H1 (cell line): ENCODE data around the gene DUSP10. TPM values are rescaled to one million over a fixed set of nuclear protein-coding genes. Genes with fewer than 3 reads are reported as not detected.

Experiments used
- CTCF ChIA-PET: fragments of 300-600 bp; sonication (Branson Sonifier 250); formaldehyde crosslinking; loops from one replicate; lab custom pipeline; 2021; ENCODE audit not compliant: partially characterized antibody; lab: Charles Lee
- POLR2A ChIA-PET: fragments of 300-600 bp; sonication (Branson Sonifier 250); formaldehyde crosslinking; loops from one replicate; lab custom pipeline; 2021; ENCODE audit warnings: inconsistent platforms; ENCODE audit not compliant: partially characterized antibody; lab: Charles Lee
- DNase-seq, 2 experiments: peaks; one replicate each; pipeline versions ENCODE4 v3.0.0 to v3.0.0-alpha.2; 2010 to 2022; ENCODE audit warnings: low spot score in 2 of 2, low read depth in 1 of 2, mixed read lengths in 1 of 2
- FAIRE-seq: peaks from 2 replicates; lab custom pipeline; 2011; peaks lifted over from hg19 to GRCh38; lab: Jason Lieb, UNC
- H2AFZ ChIP-seq: 2 replicates; pipeline ENCODE4 v1.8.1; 2012; ENCODE audit warnings: low read length, inconsistent platforms
- H2AK5ac ChIP-seq: 2 replicates; pipeline ENCODE4 v1.6.1; 2013; ENCODE audit warnings: low read depth, low read length
- H2BK120ac ChIP-seq: replicated peaks from 2 replicates; pipeline ENCODE3; 2013; ENCODE audit warnings: low read depth, low read length, inconsistent platforms
- H2BK12ac ChIP-seq: 2 replicates; pipeline ENCODE4 v1.6.1; 2013; ENCODE audit warnings: low read depth, low read length
- H2BK15ac ChIP-seq: 2 replicates; pipeline ENCODE4 v1.6.1; 2013; ENCODE audit warnings: low read length
- H2BK20ac ChIP-seq: 2 replicates; pipeline ENCODE4 v1.6.1; 2013; ENCODE audit warnings: low read length
- H2BK5ac ChIP-seq: 2 replicates; pipeline ENCODE4 v1.6.1; 2013; ENCODE audit warnings: low read depth, low read length
- H3K14ac ChIP-seq: 2 replicates; pipeline ENCODE4 v1.6.1; 2013; ENCODE audit warnings: inconsistent platforms; ENCODE audit not compliant: insufficient read length
- H3K18ac ChIP-seq: 2 replicates; pipeline ENCODE4 v1.6.1; 2013; ENCODE audit warnings: low read length; ENCODE audit errors: extremely low read depth
- H3K23ac ChIP-seq: 2 replicates; pipeline ENCODE4 v1.6.1; 2013; ENCODE audit warnings: inconsistent platforms; ENCODE audit not compliant: insufficient read length
- H3K23me2 ChIP-seq: 2 replicates; pipeline ENCODE4 v1.6.1; 2013; ENCODE audit warnings: low read depth, low read length
- H3K27ac ChIP-seq: 2 replicates; pipeline ENCODE4 v1.6.1; 2011; ENCODE audit warnings: low read depth, low read length, inconsistent platforms
- H3K27me3 ChIP-seq, 4 experiments: replicated peaks in 1 of 4; 1 replicate in 1 of 4; 2 replicates in 3 of 4; pipeline versions ENCODE4 v1.6.1 to v1.8.1; 2011 to 2013; ENCODE audit warnings: low read length in 3 of 4, mild to moderate bottlenecking in 3 of 4, inconsistent platforms in 2 of 4, mixed read lengths in 2 of 4, moderate library complexity in 1 of 4; ENCODE audit not compliant: control insufficient read depth in 3 of 4, insufficient read depth in 3 of 4; ENCODE audit errors: extremely low read depth in 1 of 4
- H3K36me3 ChIP-seq, 4 experiments: 2 replicates each; pipeline versions ENCODE4 v1.6.1 to v1.8.1; 2011 to 2013; ENCODE audit warnings: mild to moderate bottlenecking in 4 of 4, low read length in 3 of 4, moderate library complexity in 2 of 4, control low read depth in 1 of 4, inconsistent platforms in 1 of 4; ENCODE audit not compliant: insufficient read depth in 4 of 4, control insufficient read depth in 2 of 4
- H3K4ac ChIP-seq: replicated peaks from 2 replicates; pipeline ENCODE3; 2013; ENCODE audit warnings: low read length, low read depth, mixed read lengths, inconsistent platforms; ENCODE audit not compliant: insufficient read length
- H3K4me1 ChIP-seq, 4 experiments: replicated peaks in 1 of 4; 1 replicate in 1 of 4; 2 replicates in 3 of 4; pipeline versions ENCODE4 v1.6.1 to v1.8.1; 2011 to 2013; ENCODE audit warnings: low read length in 3 of 4, inconsistent platforms in 2 of 4, mixed read lengths in 1 of 4; ENCODE audit not compliant: insufficient read depth in 4 of 4, control insufficient read depth in 3 of 4
- H3K4me2 ChIP-seq, 2 experiments: 2 replicates each; pipeline versions ENCODE4 v1.6.1 to v1.8.1; 2011 to 2013; ENCODE audit warnings: low read depth in 2 of 2, low read length in 2 of 2, control low read depth in 1 of 2, inconsistent platforms in 1 of 2, mild to moderate bottlenecking in 1 of 2; ENCODE audit not compliant: insufficient read depth in 1 of 2
- H3K4me3 ChIP-seq, 4 experiments: fragments of 200-600, 300-600 bp in 1 of 4; sonication (generic), shearing (Covaris generic), sonication (Bioruptor Twin) in 1 of 4; 2 replicates each; pipeline versions ENCODE4 v1.5.1 to v1.8.1; 2011 to 2016; ENCODE audit warnings: low read length in 4 of 4, low read depth in 3 of 4, control low read depth in 2 of 4, inconsistent platforms in 2 of 4, mild to moderate bottlenecking in 2 of 4, mixed read lengths in 1 of 4, moderate library complexity in 1 of 4; ENCODE audit not compliant: insufficient read depth in 2 of 4; ENCODE audit errors: extremely low read depth in 1 of 4
- H3K56ac ChIP-seq: replicated peaks from 2 replicates; pipeline ENCODE3; 2013; ENCODE audit warnings: low read depth, mild to moderate bottlenecking, mixed read lengths, low read length, inconsistent platforms; ENCODE audit not compliant: insufficient read length
- H3K79me1 ChIP-seq: 2 replicates; pipeline ENCODE4 v1.6.1; 2013; ENCODE audit warnings: low read depth, low read length, control low read depth
- H3K79me2 ChIP-seq, 2 experiments: 2 replicates each; pipeline versions ENCODE4 v1.6.1 to v1.8.1; 2012 to 2013; ENCODE audit warnings: low read length in 2 of 2, mild to moderate bottlenecking in 2 of 2, inconsistent platforms in 1 of 2; ENCODE audit not compliant: insufficient read depth in 2 of 2, control insufficient read depth in 1 of 2
- H3K9ac ChIP-seq, 4 experiments: replicated peaks in 1 of 4; 1 replicate in 1 of 4; 2 replicates in 3 of 4; pipeline versions ENCODE4 v1.6.1 to v1.8.1; 2011 to 2013; ENCODE audit warnings: low read depth in 3 of 4, low read length in 3 of 4, control low read depth in 2 of 4, mild to moderate bottlenecking in 2 of 4, moderate library complexity in 2 of 4, inconsistent platforms in 1 of 4; ENCODE audit errors: extremely low read depth in 1 of 4
- H3K9me3 ChIP-seq, 2 experiments: 2 replicates each; pipeline versions ENCODE4 v1.6.1 to v1.8.1; 2012 to 2013; ENCODE audit warnings: mild to moderate bottlenecking in 2 of 2, moderate library complexity in 2 of 2, control low read depth in 1 of 2, inconsistent platforms in 1 of 2, low read depth in 1 of 2, low read length in 1 of 2, mixed read lengths in 1 of 2; ENCODE audit not compliant: insufficient read depth in 2 of 2
- H4K20me1 ChIP-seq, 2 experiments: replicated peaks in 1 of 2; 2 replicates each; pipeline versions ENCODE3 to v1.8.1; 2011 to 2013; ENCODE audit warnings: inconsistent platforms in 2 of 2, low read length in 2 of 2, mild to moderate bottlenecking in 1 of 2; ENCODE audit not compliant: insufficient read depth in 2 of 2, control insufficient read depth in 1 of 2
- H4K5ac ChIP-seq: 2 replicates; pipeline ENCODE4 v1.6.1; 2013; ENCODE audit warnings: low read length, low read depth, mixed read lengths, inconsistent platforms; ENCODE audit not compliant: insufficient read length
- H4K8ac ChIP-seq: 2 replicates; pipeline ENCODE4 v1.8.0; 2013; ENCODE audit warnings: mild to moderate bottlenecking, moderate library complexity, low read length, inconsistent platforms; ENCODE audit not compliant: insufficient read depth; ENCODE audit errors: extremely low read depth
- H4K91ac ChIP-seq: replicated peaks from 2 replicates; pipeline ENCODE3; 2013; ENCODE audit warnings: low read length, mixed read lengths, inconsistent platforms; ENCODE audit not compliant: insufficient read length
- BRCA1 ChIP-seq: IDR thresholded peaks from 2 replicates; pipeline ENCODE4 v1.6.1; 2012; ENCODE audit warnings: low read depth, low read length, improper control_type of control experiment
- CEBPB ChIP-seq: IDR thresholded peaks from 2 replicates; pipeline ENCODE4 v1.6.1; 2012; ENCODE audit warnings: low read depth, low read length
- CHD1 ChIP-seq: IDR thresholded peaks from 2 replicates; pipeline ENCODE4 v1.6.1; 2012; ENCODE audit warnings: low read depth, low read length, improper control_type of control experiment
- EGR1 ChIP-seq: IDR thresholded peaks from 2 replicates; pipeline ENCODE4 v1.6.1; 2011; ENCODE audit warnings: low read depth, low read length, borderline replicate concordance
- GTF2F1 ChIP-seq: IDR thresholded peaks from 2 replicates; pipeline ENCODE4 v1.6.1; 2012; ENCODE audit warnings: low read depth, low read length, improper control_type of control experiment, borderline replicate concordance
- KDM5A ChIP-seq: fragments of 200-600 bp; IDR thresholded peaks from 2 replicates; pipeline ENCODE4 v1.7.1; 2012; ENCODE audit warnings: mild to moderate bottlenecking, low read length, inconsistent platforms, mixed read lengths
- MAX ChIP-seq: IDR thresholded peaks from 2 replicates; pipeline ENCODE4 v1.6.1; 2012; ENCODE audit warnings: inconsistent platforms
- SIN3A ChIP-seq, 2 experiments: IDR thresholded peaks in 1 of 2; conservative IDR thresholded peaks in 1 of 2; 2 replicates each; pipeline ENCODE4 v1.6.1; 2011 to 2012; ENCODE audit warnings: low read length in 2 of 2, improper control_type of control experiment in 1 of 2, low read depth in 1 of 2, mild to moderate bottlenecking in 1 of 2
- SUZ12 ChIP-seq: fragments of 200-600 bp; sonication (generic); IDR thresholded peaks from 2 replicates; pipeline ENCODE4 v1.6.1; 2012; ENCODE audit warnings: mild to moderate bottlenecking, inconsistent platforms, low read length, moderate library complexity, mixed read lengths
- TAF7 ChIP-seq: optimal IDR thresholded peaks from 2 replicates; pipeline ENCODE3; 2011; ENCODE audit warnings: low read depth, mild to moderate bottlenecking, inconsistent platforms, low read length, moderate library complexity, borderline replicate concordance
- TEAD4 ChIP-seq: IDR thresholded peaks from 2 replicates; pipeline ENCODE4 v1.6.1; 2012; ENCODE audit warnings: low read depth, low read length, inconsistent platforms, mixed read lengths
- WGBS, 2 experiments: shearing (Covaris generic) in 1 of 2; methylation state at CpG; one replicate each; pipeline versions ENCODE4 v1.1.6 to v1.1.7; 2013 to 2015; ENCODE audit warnings: low lambda C conversion rate in 2 of 2, mixed read lengths in 2 of 2, inconsistent platforms in 1 of 2, low coverage in 1 of 2, missing lambda C conversion rate in 1 of 2; ENCODE audit not compliant: insufficient replicate concordance in 2 of 2, insufficient coverage in 1 of 2, insufficient read length in 1 of 2; ENCODE audit errors: extremely low coverage in 1 of 2, missing lambda C conversion rate in 1 of 2; 5-methylcytosine and 5-hydroxymethylcytosine counted together
- polyA plus RNA-seq, 7 experiments: library from polyadenylated mRNA; depleted of rRNA in 3 of 7; stranded (reverse) in 5 of 7; unstranded in 2 of 7; fragments of >200 nt in 5 of 7; fragments of 200-250 nt in 2 of 7; gene quantifications; 1 replicate in 5 of 7; 2 replicates in 1 of 7; 4 replicates in 1 of 7; pipeline versions ENCODE4 v1.2.1 to v1.2.3, GENCODE V29; 2011 to 2013; ENCODE audit warnings: missing spikeins in 2 of 7, mixed read lengths in 2 of 7
- total RNA-seq: library from RNA; stranded (reverse); fragmentation: NEBNext Ultra II Directional; extraction: Animal tissue kit (Norgen Biotek cat#: 25700); gene quantifications from 2 replicates; pipeline ENCODE4 v1.2.1, GENCODE V29; 2021

Gene DUSP10
- total and polyA plus RNA-seq, 2 of the 8 experiments (the other 6 are each of a cell fraction or from before 2014, with no cell fraction given): 1.2 TPM

GRCh38 chr1:221773383-221773782 is 31.5 kb upstream of the DUSP10 start:
- ChIA-PET POLR2A (no interaction called here), CTCF (no interaction called here)
- Histone ChIP-seq H4K8ac (no peak overlapping the region), H3K27me3 (no peaks in the 10 kb centered on the region), H4K5ac (no peak overlapping the region), H2BK120ac (no peak overlapping the region), H3K79me2 (no peaks in the 10 kb centered on the region), H3K56ac (no peak overlapping the region), H3K23ac (no peak overlapping the region), H3K9ac (no peak overlapping the region), H2BK5ac (no peak overlapping the region), H2BK12ac (no peak overlapping the region), H3K4me1 (no peaks in the 10 kb centered on the region), H2AFZ (no peak overlapping the region), H2AK5ac (no peak overlapping the region), H3K23me2 (no peaks in the 10 kb centered on the region), H2BK20ac (no peak overlapping the region), H3K4me3 (no peak overlapping the region), H3K79me1 (no peaks in the 10 kb centered on the region), H3K14ac (no peak overlapping the region), H3K27ac (no peak overlapping the region), H4K20me1 (no peaks in the 10 kb centered on the region), H3K9me3 (no peaks in the 10 kb centered on the region), H3K4me2 (no peak overlapping the region), H4K91ac (no peak overlapping the region), H3K18ac (no peak overlapping the region), H2BK15ac (no peak overlapping the region), H3K36me3 (no peaks in the 10 kb centered on the region), H3K4ac (no peak overlapping the region)
- TF ChIP-seq GTF2F1 (no peak), TEAD4 (no peak), MAX (no peak), KDM5A (no peak), CHD1 (no peak), BRCA1 (no peak), SUZ12 (no peak), TAF7 (no peak), EGR1 (no peak), SIN3A (conservative IDR thresholded peaks at IDR 0.05 in 1 of 2, IDR thresholded peaks at IDR 0.05 in 1 of 2; ENCODE audit: low read depth in 1 of 2, low read length in 2 of 2) (no peak), CEBPB (no peak)
- FAIRE-seq: no peak
- DNase-seq: no peak
- 90% methylated on average over 2 of the region's 2 CpGs; no CpG with 5 or more reads in 1 of the 2 experiments for WGBS, 2 experiments
